ENCODE results near the gene HAUS7. TPM values are rescaled to one million over a fixed set of nuclear protein-coding genes. Genes with fewer than 3 reads are reported as not detected.

Gene HAUS7
- total RNA-seq (2014; rRNA removed; shearing (Covaris generic)) = 34.7 and 37.3 TPM in 2 replicates
- polyA plus RNA-seq (2015; cell fraction: cytosol; rRNA removed) = 24.6 and 26.6 TPM in 2 replicates
- 34.5 and 40.1 TPM in 2 replicates for polyA plus RNA-seq (2015; cell fraction: nucleus; rRNA removed)

GRCh38 chrX:153470411-153471363 lies at the start of gene HAUS7:
Gene HAUS7 (minus strand): TSS chrX:153470576. CDS start chrX:153470557, 19 bp downstream.
- peak; percentile 83 for DNase-seq (ENCODE audit: low read depth)

- peak; percentile 27 for DNase-seq (ENCODE audit: low read depth)
Measured at GRCh38 chrX:153519569-153520286, 49.4 kb upstream of the HAUS7 start.

- no peak for DNase-seq (ENCODE audit: low read depth)
Measured at GRCh38 chrX:153517946-153518834, 47.8 kb upstream of the HAUS7 start.

- no peak for DNase-seq (ENCODE audit: low read depth)
Measured at GRCh38 chrX:153517423-153517822, 47.0 kb upstream of the HAUS7 start, which contains the start of gene ATP2B3. Gene ATP2B3 (plus strand): TSS chrX:153517642. CDS start chrX:153536248, 18,606 bp downstream.

DNA sequence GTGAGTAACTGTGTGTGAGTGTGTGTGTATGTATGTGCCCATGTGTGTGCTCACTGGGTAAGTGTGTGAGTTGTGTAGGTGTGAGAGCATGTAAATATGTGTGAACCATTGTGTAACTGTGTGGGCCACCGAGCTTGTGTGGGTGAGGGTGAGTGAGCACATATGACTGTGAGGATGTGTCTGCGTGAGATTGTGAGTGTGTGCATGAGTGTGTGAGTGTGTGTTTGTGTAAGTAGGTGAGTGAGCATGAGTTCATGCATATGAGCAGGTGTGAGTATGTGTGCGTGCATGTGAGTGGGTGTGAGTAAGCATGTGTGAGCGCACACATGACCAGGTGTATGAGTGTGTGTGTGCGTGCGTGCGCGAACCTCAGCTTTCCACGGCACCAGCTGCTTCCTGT lies 45.7 kb upstream of the HAUS7 start:
- DNase-seq (ENCODE audit: low read depth) = no peak

GRCh38 chrX:153515435-153515834 lies 45.1 kb upstream of the HAUS7 start:
- no peak for DNase-seq (ENCODE audit: low read depth)

- no peak for DNase-seq (ENCODE audit: low read depth)
Measured at GRCh38 chrX:153514259-153514658, 43.9 kb upstream of the HAUS7 start.

DNA sequence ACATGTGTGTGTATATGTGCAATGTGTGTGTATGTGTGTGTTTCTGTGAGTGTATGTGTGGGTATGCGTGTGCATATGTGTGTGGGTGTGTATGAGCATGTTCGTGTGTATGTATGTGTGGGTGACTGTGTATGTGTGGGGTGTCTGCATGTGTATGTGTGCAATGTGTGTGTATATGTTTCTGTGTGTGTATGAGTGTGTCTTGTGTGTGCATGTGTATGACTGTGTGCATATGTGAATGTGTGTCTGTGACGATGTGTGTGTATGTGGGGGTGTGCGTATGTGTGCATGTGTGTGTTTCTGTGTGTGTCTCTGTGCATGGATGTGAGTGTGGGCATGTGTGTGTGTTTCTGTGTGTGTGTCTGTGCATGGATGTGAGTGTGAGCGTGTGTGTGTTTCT lies 42.9 kb upstream of the HAUS7 start:
- DNase-seq (ENCODE audit: low read depth) = no peak

DNA sequence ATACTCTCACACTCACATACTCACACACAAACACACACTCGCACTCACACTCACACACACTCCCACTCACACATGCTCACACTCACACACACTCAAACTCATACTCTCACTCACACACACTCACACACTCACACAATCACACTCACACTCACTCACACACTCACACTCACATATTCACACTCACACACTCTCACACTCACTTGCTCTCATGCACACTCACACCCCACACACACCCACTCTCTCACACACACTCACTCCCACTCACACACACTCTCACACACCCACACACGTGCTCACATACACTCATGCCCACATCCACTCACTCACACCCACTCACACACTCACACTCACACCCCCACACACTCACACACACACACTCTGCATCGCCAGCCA lies 42.1 kb upstream of the HAUS7 start:
- no peak for DNase-seq (ENCODE audit: low read depth)

GRCh38 chrX:153511784-153512500 lies 41.6 kb upstream of the HAUS7 start:
- no peak for DNase-seq (ENCODE audit: low read depth)

DNA sequence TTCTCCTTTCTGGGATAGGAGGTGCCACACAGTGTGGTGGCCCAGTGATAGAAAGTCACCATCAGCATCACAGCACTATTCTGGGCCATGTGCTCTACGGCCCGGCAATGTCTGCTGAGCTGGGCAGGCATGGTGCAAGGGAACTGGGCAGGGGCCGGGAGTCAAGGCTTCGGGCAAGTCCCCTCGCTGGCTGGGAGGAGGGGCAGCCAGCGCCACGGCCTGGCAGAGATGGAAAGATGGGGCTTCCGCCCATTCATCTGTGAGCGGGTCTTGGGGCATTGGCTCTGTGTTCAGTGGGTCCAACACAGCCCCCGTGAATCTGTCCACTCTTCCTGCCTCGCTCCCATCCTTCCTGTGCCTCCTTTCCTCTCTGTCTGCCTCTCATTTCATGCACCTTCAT lies 40.0 kb upstream of the HAUS7 start:
- no peak for DNase-seq (ENCODE audit: low read depth)

DNA sequence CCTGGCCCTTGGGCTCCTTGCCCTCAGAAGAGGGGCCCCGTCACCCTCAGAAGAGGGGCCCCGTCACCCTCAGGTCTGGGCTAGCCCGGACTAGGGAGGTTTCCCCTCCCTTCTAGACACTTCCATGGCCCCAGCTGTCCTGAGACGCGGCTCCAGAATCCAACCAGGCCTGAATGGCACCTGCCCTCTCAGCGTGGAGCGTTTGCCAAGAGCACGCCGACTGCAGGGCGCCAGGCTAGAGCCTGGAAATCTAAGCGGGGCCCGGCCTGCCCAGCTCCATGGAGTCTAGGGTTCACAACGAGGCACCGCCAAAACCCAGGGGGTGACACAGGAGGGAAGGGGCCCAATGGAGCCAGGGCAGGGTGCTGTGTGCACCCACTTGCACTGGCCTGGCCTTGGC lies 39.2 kb upstream of the HAUS7 start:
- no peak for DNase-seq (ENCODE audit: low read depth)

GRCh38 chrX:153507484-153508178 lies 37.3 kb upstream of the HAUS7 start:
- peak; percentile 64 for DNase-seq (ENCODE audit: low read depth)

GRCh38 chrX:153505361-153505760 lies 35.0 kb upstream of the HAUS7 start:
- no peak for DNase-seq (ENCODE audit: low read depth)

DNA sequence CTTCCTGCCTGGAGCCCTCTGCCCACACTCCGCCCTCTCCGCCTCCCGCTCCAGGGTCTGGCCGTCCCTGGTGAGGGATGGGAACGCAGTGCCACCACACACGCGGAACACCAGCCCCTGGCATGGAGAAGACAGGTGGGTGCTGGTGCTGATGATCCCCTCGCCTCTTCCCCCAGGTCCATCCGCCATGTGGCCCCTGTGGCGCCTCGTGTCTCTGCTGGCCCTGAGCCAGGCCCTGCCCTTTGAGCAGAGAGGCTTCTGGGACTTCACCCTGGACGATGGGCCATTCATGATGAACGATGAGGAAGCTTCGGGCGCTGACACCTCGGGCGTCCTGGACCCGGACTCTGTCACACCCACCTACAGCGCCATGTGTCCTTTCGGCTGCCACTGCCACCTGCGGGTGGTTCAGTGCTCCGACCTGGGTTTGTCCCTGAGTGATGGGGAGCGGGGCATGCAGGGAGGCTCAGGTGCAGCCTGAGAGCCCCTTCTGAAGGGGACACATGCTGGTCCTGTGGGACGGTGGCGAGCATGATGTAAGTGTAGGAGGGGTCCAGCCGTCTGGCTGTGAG lies 34.2 kb upstream of the HAUS7 start:
- no peak for DNase-seq (ENCODE audit: low read depth)

DNA sequence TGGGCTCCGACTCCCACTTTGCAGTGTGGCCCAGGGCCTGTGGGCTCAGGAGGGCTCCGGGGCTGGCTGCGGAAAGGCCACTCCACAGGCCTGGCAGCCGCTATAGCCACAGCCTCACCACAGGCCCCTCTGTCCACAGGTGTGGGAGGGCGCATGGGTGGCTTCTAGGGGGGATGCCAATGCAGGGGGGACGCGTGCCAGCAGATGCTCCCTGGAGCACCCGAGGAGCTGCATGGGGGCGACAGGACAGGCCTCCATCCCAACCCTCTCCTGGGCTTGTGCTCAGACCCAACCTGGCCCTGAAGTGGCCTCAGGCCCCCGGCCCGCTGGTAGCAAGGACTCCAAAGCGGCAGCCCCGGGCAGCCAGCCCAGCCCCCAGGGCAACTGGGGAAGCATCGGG lies 32.4 kb upstream of the HAUS7 start:
- DNase-seq (ENCODE audit: low read depth) = no peak

- no peak for DNase-seq (ENCODE audit: low read depth)
Measured at GRCh38 chrX:153502131-153502530, 31.8 kb upstream of the HAUS7 start.

- DNase-seq (ENCODE audit: low read depth) = no peak
Measured at GRCh38 chrX:153501530-153501929, 31.2 kb upstream of the HAUS7 start.

GRCh38 chrX:153500676-153501280 lies 30.4 kb upstream of the HAUS7 start:
- DNase-seq (ENCODE audit: low read depth) = no peak

All from HT1080 (cell line).